Stimulated activated CD4-positive, alpha-beta T cell treated with anti-CD3 and anti-CD28 coated beads, Interleukin-1b, Interleukin-23, amount 100 ng/mL, for 24 hours (primary cell): ENCODE measurements around the gene CCL20.

ENCODE experiments used
- DNase-seq, 4 experiments: peaks; one replicate each; pipeline ENCODE4 v3.0.0-alpha.2; 2020; ENCODE audit warnings: low read depth in 4 of 4, low spot score in 1 of 4

Gene CCL20

DNA sequence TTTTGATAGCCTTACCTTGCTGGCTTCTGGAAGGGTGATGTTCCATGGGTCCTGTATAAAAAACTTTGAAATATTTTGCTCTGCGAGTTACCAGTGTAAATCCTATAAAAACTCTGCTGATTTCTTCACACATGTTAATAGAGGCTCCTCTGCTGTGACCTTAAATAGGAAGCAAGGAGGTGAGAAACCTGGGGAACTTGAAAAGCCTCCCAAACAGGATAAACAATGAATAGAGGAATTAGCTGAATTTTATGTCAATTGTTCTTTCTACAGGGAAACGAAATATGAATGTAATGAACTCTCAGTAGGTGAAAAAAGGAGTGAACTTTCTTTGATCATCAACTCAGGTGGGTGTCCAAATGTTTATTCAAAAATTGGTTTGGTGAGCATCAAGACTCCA is 10.8 kb upstream of the CCL20 start:
- no peak for DNase-seq

DNA sequence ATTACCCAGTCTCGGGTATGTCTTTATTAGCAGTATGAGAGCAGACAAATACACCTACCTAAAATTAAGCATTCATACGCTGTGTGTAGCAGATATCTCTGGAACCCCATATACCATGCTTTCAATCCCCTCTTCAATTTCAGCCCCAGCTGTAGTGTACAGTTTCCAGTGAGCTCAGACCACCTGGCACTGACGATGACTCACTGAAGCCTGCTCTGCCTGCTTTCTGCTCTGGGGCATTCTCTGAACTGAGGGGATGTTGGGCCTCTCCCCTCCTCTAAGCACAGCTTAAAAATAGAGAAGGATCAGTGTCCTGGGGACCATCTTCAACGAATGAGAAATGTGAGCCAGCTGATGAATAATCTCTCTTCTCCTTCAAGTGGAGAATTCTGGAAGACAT is 8.7 kb upstream of the CCL20 start:
- DNase-seq, result no peak

DNA sequence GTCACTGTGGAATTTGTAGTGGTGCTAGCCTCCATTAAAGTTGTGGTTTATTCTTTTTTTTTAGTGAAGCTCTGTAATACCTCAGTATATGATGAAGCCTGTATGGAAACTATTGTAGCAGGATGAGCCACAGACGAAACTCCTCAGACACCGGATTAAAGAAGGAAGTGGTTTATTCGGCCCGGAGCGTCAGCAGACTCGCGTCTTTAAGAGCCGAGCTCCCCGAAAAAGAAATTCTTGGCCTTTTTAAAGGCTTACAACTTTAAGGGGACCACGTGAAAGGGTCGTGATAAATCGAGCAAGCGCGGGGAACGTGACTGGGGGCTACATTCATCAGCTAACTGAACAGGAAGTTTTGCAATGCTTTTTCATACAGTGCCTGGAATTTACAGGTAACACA is 8.1 kb upstream of the CCL20 start:
- peak in 1 of 4 experiments; percentile 17 for DNase-seq

DNA sequence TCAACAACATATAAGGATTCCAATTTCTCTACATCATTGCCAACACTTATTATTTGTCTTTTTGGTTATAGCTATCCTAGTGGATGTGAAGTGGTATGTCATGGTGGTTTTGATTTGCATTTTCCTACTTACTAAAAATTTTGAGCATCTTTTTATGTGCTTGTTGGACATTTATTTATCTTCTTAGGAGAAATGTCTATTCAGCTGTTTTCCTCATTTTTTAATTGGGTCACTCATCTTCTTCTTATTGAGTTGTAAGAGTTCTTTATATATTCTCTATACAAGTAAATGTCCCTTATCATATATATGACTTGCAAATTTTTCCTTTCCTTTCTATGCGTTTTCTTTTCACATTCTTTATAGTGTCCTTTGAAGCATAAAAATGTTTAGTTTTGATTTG is 4.7 kb upstream of the CCL20 start:
- DNase-seq, result no peak

DNA sequence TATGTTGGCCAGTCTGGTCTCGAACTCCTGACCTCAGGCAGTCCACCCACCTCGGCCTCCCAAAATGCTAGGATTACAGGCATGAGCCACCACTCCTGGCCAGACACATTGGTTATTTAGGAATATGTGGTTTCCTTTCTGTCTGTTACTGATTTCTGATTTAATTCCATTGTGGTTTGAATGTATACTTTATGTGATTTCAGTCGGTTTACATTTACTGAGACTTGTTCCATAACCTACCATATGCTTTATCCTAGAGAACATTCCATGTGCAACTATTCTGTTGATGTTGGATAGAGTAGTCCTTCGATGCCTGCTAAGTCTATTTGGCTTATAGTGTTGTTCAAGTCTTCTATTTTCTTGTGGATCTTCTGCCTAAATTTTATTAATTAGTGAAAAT is 1.6 kb upstream of the CCL20 start:
- DNase-seq, result no peak

DNA sequence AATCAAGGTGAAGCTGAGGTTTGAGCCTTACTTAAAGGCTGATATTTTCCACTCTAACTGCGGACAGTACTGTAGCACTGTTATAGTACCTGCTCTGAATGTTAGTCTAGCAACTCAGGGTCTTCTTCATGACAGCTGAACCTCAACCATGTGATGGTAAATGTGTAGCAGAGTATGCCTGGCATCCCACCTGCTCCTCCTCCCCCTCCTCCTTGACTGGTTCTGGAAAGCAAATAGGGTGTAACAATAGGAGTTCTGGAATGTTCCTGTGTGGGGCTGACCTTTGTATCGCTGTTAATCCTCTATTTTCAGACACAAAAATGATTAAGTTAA is 447 bp upstream of the CCL20 start:
- DNase-seq, result no peak

DNA sequence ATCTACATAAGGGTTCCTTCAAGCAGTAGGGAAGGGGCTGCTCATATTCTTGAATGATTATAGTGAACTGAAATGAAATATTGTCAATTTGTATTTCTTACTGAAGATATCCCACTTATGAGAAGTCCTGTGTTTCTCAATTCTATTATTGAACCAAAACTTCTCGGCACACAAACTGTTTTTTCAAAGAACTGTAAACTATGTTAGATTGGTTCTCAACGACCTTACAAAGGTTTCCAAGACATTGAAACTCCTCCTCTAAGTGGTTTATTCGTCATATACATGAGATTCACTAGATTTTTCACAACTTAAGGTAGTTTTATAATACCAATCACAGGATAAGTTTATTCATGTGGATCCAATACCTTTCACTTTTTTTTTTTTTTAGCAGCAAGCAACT is 1.4 kb downstream of the CCL20 start:
- DNase-seq, result no peak

DNA sequence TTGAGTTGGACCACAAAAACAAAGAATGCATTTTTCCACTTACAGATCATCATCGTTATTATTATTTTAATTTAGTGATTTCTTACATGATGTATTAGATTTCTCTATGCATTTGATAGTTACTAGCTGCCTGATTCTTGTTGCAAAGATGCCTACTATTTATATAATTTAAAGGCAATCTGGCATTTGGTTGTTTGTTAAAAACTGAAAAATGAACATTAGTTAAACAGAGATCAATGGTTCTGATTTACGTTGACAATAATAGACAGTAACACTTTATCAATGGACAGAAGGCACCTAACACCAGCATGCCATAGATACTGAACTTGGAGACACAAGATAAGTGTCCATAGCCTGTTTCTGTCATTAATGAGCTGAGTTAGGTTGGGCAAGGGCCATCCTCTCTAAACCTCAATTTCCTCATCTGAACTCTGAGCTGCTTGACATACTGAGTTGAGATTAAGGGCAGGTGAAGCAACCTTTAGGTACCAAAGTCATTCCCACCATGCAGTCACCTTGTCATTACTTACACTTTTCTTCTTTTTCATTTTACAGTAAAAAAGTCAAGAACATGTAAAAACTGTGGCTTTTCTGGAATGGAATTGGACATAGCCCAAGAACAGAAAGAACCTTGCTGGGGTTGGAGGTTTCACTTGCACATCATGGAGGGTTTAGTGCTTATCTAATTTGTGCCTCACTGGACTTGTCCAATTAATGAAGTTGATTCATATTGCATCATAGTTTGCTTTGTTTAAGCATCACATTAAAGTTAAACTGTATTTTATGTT is 3.1 kb downstream of the CCL20 start:
- DNase-seq, result no peak

DNA sequence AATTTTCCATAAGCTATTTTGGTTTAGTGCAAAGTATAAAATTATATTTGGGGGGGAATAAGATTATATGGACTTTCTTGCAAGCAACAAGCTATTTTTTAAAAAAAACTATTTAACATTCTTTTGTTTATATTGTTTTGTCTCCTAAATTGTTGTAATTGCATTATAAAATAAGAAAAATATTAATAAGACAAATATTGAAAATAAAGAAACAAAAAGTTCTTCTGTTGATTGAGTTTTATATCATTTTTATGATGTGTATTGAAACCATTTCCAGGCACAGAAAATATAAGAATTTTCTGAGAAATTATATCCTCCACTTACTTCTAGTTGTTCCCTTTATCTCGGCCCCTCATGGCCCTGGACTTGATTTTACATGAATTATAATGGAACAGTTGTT is 3.7 kb downstream of the CCL20 start:
- DNase-seq, result no peak

DNA sequence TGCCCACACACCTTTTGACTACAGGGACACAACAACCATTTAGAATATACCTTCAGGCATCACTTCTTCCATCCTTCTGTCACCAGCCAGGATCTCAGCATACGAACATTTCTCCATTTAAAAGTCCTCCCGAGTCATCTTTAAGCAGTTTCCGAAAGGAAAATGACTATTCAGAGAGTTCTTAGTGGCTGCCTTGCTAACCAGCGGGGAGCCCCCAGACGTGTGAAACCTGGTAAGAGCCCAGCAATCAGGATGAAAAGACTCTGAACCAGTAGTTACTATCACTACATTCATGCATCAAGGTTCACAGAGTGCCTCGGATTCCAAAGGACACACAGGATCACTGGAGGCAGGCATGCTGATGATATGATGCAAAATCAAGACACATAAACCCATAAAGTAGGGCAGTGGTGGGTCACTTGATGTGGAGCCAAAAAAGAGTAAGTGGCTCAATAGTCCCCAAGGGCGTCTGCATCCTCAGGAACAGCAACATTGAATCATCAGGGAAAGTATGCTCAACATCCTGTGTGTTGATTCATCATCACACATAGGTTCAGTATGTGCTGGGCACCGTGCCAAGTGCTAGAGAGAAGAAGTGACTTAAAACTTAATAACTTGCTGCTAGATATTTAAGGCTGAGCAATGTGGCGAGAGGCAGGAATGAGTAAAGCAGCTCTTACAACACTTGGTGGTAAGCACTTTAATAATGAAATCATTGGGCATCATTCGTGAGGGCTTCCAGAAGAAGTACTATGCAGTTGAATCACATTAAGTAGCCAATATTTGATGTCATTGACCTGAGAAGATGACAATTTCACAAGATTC is 4.4 kb downstream of the CCL20 start:
- DNase-seq, result peak; percentile 48 to 85 (median 63)

DNA sequence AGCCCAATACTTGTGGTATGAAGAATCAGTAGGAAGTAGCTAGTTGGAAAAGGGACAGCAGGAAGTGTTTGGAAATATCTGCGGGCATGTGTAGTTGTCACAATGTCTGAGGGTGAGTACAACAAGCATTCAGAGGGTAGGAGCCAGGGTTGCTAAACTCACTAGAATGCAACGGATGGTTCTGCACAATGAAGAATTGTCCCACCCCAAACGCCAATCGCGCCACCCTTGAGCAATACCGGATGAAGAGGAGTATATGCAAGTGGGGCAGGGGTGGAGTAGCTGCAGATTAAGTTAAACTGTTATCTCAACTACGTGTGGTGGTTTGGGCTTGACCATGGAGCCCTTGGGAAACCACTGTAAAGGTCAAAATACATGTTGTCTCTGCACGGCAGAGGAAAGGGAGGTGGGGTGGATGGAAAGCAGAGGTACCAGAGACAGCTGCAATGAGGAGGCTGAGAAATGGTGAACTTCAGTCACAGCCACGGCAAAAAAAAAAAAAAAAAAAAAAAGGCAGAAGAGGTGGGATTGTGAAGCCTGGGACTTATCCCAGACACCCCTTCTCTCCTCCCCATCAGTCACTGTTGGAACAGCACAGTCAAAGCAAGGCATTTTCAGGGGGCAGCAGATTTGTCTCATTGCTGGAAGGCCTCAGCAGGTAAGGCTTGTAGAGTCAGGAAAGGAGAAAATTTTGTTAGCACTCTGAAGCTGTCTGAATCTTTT is 5.2 kb downstream of the CCL20 start:
- DNase-seq, result no peak

DNA sequence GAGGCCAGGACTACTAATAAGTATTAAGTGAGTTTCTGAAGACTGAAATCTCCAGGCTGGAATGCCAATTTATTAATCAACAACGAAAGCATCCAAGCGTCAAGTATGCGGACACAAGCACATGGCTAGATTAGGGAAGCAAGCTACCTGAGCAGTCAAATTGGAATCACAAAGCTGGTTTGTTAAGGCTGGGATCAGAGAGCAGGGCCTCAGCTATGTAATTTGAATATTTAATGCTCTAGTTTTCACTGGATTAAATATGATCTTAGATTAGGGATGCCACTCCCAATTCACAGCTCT is 5.7 kb downstream of the CCL20 start:
- no peak for DNase-seq

DNA sequence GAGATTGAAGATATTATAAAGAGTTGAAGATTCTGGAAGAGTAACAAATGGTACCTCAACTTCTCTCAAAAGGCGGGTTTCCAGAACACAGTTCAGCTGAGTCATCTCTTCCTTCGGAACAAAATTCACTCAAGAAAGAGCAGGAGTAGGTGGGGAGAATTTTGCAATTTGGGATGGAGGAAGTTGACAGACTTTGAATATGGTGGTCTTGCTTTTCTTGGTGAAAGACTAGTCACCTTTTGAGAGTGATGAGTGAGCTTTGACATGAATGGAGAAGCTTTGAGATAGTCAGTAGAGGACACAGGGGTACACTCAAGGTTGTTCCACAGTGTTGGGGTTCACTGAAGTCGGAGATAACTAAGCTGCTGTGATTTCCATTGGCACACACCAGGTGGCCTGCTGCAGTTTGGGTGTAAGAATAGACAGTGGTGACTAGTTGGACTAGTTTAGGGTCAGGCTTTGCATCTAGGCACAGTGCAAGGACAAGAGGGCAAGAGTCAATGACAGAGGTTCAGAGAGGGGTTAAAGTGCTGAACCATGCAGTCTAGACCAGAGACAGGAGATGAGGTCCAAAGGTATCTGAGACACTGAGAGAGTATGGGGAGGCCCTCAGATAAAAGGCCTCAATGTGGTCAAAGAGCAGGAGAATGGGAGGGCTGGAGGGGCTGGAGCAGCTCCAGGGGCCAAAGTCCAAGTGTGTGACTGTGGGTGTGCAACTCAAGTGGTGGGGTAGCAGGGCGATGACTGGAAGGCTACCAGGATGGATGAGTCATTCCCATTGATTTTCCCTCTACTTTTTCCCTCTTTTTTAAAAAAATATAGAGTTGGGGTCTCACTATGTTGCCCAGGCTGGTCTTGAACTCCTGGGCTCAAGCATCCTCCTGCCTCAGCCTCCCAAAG is 7.7 kb downstream of the CCL20 start:
- no peak for DNase-seq

DNA sequence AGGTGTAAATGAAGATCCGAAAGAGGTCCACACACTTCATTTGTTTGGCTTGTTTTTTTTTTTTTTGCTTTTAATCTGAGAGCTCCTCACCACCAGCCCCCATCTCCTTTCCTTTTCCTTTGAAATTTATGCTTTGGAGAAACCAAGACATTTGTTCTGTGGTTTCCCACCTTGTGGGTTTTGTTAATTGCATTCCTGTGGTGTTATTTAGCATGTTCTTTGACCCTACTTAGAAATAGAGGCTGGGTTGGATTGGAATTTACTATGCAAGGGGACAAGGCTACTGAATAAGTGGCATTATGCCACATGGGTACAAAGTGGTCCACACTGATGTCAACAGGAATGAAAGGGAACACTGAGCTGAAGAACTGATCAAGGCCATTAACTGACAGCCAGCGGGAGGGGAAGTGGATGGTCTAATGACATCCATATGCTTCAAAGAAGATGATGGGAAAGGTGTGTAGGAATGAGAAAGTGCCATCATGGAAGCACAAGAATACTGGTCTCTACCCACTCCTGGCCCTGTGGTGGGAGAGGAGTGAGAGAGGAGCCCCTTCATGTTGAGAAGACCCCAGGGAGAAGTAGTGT is 8.9 kb downstream of the CCL20 start:
- DNase-seq, result no peak

DNA sequence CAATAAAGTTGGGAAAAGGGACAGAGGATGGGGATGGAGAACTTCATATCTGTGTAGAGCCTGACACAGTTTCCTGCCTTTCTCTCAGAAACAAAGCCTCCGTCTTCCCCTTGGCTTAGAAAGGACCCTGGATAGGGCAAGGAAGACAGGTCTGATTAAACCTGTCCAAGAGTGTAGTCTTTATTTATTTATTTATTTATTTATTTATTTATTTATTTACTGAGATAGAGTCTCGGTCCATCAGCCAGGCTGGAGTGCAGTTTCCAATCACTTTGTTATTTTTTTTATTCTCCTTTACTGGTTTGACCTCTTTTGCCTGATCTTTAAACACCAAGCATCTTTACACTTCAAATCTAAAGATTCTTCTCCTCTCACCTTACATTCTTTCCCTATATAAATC is 10.3 kb downstream of the CCL20 start:
- no peak for DNase-seq

DNA sequence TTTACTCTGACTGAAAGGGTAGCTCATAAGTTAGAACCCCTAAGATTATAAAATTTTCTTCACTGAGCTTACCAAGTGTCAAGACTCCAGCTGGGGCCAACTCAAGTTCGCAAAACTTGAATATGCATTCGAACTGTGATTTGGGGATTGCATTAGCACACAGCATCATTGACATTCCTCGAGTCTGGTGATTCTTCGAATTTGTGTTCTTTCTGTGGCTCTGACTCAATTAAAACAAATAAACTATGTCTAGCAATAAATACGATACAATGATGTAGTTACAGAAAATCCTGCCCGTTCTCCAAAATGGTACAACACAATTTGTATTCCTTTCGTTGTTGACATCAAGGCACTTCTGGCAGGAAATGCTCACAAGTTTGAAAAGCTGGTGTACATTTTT is 11.1 kb downstream of the CCL20 start:
- DNase-seq, result no peak

DNA sequence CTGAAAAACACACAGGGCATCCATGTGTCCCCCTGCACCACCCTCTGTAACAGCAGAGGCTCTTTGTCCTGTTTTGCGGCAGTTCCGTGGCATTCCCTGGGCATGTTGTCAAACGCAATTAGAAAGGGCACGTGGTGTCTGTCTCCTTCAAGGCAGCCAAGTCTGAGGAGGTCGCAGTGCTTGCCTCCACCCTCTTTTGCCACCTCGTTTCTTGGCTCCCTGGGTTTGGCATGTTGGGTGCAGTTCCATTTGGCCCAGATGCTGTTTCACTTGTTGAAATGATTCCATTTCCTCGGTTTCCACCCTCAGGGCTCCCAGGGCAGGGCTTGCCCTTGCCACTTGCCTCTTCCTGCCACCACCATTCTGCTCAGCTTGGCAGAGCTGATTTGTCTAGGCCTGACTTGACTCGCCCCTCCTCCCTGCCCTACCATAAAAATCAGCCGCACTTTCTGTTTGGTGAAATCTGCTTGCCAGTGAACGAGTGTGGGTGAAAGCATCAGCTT is 12.4 kb downstream of the CCL20 start:
- no peak for DNase-seq

DNA sequence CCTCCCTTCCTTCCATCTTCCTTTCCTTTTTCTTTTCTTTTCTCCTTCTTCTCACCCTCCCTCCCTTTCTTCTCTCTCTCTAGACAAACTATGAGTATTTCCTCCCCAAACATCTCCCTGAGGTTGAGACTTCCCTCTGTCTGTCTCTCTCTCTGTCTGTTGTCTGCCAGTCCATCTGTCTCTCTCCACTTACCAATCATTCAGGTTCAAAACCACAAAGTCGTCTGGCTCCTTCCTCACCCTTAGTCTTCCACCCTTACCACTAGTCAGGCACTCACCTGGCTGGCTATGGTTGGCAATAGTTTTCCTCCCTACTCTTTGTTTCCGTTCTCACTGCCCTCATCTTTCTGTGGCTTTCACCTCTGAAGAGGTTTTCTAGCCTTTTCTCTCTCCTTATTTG is 12.9 kb downstream of the CCL20 start:
- DNase-seq, result no peak

DNA sequence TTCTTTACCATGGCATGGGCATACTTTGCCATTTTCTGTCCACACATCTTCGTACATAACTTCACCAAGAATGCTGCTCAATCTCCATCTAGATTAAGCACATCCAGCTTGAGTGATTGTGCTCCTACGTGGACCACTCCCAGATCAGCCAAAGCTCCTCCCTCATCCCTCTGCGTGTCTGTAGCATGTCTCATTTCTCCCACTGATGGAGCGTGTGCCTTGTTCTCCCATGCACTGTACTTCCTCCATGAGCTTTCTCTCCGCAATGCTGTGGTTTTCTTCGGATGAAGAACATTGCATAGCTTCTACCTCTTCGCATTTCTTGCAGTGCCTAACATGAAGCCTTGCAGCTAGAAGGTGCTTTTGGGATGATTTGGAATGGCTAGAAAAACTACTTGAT is 13.5 kb downstream of the CCL20 start:
- no peak for DNase-seq

DNA sequence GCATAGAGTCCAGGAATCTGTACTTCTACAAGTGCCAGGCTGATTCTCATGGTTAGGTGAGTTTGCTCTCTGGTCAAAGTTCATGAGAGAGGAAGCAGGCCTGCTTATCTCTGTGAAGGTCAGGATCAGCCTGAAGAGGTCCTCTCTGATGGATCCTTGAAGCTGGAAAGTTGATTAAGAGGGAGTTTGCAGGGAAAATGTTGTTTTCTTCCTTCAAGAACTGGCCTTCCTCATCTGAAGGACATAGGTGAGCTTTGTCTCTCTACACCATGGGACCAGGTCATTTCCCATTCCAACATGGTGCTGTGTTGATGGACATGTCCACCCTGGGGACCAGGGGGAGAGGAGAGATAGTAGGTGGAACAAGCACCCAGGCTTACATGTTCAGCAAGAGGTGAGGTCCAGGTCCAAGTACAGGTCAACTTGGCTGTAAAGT is 14.9 kb downstream of the CCL20 start:
- no peak for DNase-seq

DNA sequence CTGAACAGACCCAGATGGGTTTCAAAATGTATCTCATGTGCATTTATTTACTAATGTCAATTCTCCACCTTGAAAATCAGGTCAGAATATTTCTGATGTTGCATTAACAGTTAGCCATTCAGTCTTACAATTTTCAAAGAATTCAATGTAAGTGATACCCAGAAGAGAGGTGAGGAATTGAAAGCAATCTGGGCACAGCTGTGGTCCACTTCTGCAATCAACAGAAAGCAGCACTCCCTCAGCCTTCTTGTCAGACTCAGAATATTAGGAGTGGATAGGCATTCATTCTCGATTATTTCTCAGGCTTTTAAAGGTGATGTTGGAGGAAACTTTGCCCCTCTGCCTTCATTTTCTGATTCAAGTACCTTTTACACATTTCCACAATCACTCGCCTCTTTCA is 15.7 kb downstream of the CCL20 start:
- DNase-seq, result no peak
